ENCODE results near the gene FGF18. TPM values are rescaled to one million over a fixed set of nuclear protein-coding genes. Genes with fewer than 3 reads are reported as not detected.

FGF18 gene
- total and polyA plus RNA-seq, 2 donors (not counting 3 experiments of a cell fraction or from before 2014, with no cell fraction given), result 0.04 to 0.27 TPM

GRCh38 chr5:171433352-171433698 is 13.9 kb downstream of the FGF18 start:
- POLR2A ChIA-PET, result no interaction called here
- H3K9me3 ChIP-seq (replicated peaks; ENCODE audit: control insufficient read depth, insufficient read depth, low read length), result no peaks in the 10 kb centered on the region
- H3K36me3 ChIP-seq (ENCODE audit: control insufficient read depth in 2 of 2, extremely low read depth in 1 of 2, insufficient read depth in 2 of 2, low read length in 2 of 2), result no peaks in the 10 kb centered on the region
- H3K27ac ChIP-seq (ENCODE audit: insufficient read depth, low read depth, low read length), result no peak overlapping the region
- intact Hi-C loops (cut with micrococcal nuclease), result no loop called here
- no peaks in the 10 kb centered on the region for H3K79me2 ChIP-seq (ENCODE audit: control insufficient read depth, insufficient read depth, low read length)
- FAIRE-seq (no peak), DNase-seq (ENCODE audit: low read depth, low spot score) (no peak)
- H4K20me1 ChIP-seq (replicated peaks; ENCODE audit: control insufficient read depth, extremely low read depth, insufficient read depth, low read length), result no peaks in the 10 kb centered on the region
- H3K9me1 ChIP-seq (replicated peaks; ENCODE audit: control insufficient read depth, extremely low read depth, insufficient read depth, low read length), result no peaks in the 10 kb centered on the region
- no peak overlapping the region for H3K4me2 ChIP-seq (ENCODE audit: insufficient read depth, low read length)
- H3K4me1 ChIP-seq (ENCODE audit: control insufficient read depth, extremely low read depth, insufficient read depth, low read length), result no peaks in the 10 kb centered on the region
- dilution Hi-C loops (cut with MboI; ENCODE audit: extremely low pct_ligation_motif_present, low sequenced_read_pairs), result no loop called here
- CTCF ChIA-PET, result no interaction called here
- no peak overlapping the region for H3K9ac ChIP-seq (replicated peaks; ENCODE audit: extremely low read depth, insufficient read depth, low read length)
- no peak overlapping the region for H2AFZ ChIP-seq (ENCODE audit: low read depth, low read length)
- TF ChIP-seq GATA2 (IDR thresholded peaks at IDR 0.05; ENCODE audit: insufficient read depth, insufficient read length, low read depth, low read length), result no peak
- no peak for TF ChIP-seq CTCF (IDR thresholded peaks at IDR 0.05; ENCODE audit: extremely low read depth in 1 of 2, insufficient read depth in 1 of 2, low read depth in 1 of 2, low read length in 2 of 2)
- no peak for TF ChIP-seq POLR2A (IDR thresholded peaks at IDR 0.05; ENCODE audit: low read depth, low read length)
- TF ChIP-seq MYC (IDR thresholded peaks at IDR 0.05; ENCODE audit: low read depth, low read length), result no peak
- no peak for TF ChIP-seq MAX (IDR thresholded peaks at IDR 0.05; ENCODE audit: insufficient read depth, insufficient read length)
- no peak for TF ChIP-seq EZH2 (IDR thresholded peaks at IDR 0.05; ENCODE audit: borderline replicate concordance, low read depth, low read length, severe bottlenecking)
- TF ChIP-seq JUN (IDR thresholded peaks at IDR 0.05; ENCODE audit: borderline replicate concordance, insufficient read depth, insufficient read length, low read depth), result no peak
- TF ChIP-seq FOS (IDR thresholded peaks at IDR 0.05; ENCODE audit: borderline replicate concordance, insufficient read depth, low read length), result no peak
- no peak for TF ChIP-seq POLR2AphosphoS5 (IDR thresholded peaks at IDR 0.05; ENCODE audit: insufficient read depth, low read depth, low read length)
- no TSS peak for BruUV-seq (replicated peaks)
- no peak overlapping the region for H3K4me3 ChIP-seq (replicated peaks in 1 of 3; ENCODE audit: insufficient read depth in 1 of 3, low read depth in 1 of 3, low read length in 3 of 3)
- no peaks in the 10 kb centered on the region for H3K27me3 ChIP-seq (ENCODE audit: control insufficient read depth in 2 of 2, insufficient read depth in 2 of 2, low read length in 2 of 2)

All from endothelial cell of umbilical vein (primary cell).